CD14-positive monocyte (primary cell): Measurements from ENCODE around the gene ITPK1. TPM values are rescaled to one million over a fixed set of nuclear protein-coding genes. Genes with fewer than 3 reads are reported as not detected.

Experiments
- DNase-seq, 3 donors: peaks; one replicate each; pipeline ENCODE4 v3.0.0-alpha.2; 2011 to 2022
- H2AFZ ChIP-seq: 2 replicates; pipeline ENCODE4 v1.6.0; 2012; ENCODE audit warnings: mild to moderate bottlenecking, low read depth, low read length, inconsistent platforms; ENCODE audit not compliant: insufficient read depth, poor library complexity, severe bottlenecking
- H3K27ac ChIP-seq, 2 donors: 1 replicate in 1 of 2; 2 replicates in 1 of 2; pipeline ENCODE4 v1.5.1; 2012 to 2013; ENCODE audit warnings: low read length in 2 of 2, control low read depth in 1 of 2, inconsistent platforms in 1 of 2, low read depth in 1 of 2, mild to moderate bottlenecking in 1 of 2
- H3K27me3 ChIP-seq, 2 donors: one replicate each; pipeline versions ENCODE4 v1.6.0 to v1.6.1; 2011 to 2013; ENCODE audit warnings: low read length in 2 of 2; ENCODE audit not compliant: control insufficient read depth in 2 of 2, insufficient read depth in 2 of 2
- H3K36me3 ChIP-seq, 2 donors: replicated peaks in 1 of 2; 1 replicate in 1 of 2; 2 replicates in 1 of 2; pipeline versions ENCODE4 v1.5.1 to v1.6.1; 2012 to 2013; ENCODE audit warnings: low read length in 2 of 2, control low read depth in 1 of 2, inconsistent platforms in 1 of 2, mild to moderate bottlenecking in 1 of 2; ENCODE audit not compliant: insufficient read depth in 2 of 2, control insufficient read depth in 1 of 2
- H3K4me1 ChIP-seq, 2 donors: 1 replicate in 1 of 2; 2 replicates in 1 of 2; pipeline versions ENCODE4 v1.5.1 to v1.6.1; 2012 to 2013; ENCODE audit warnings: low read length in 2 of 2, control low read depth in 1 of 2, inconsistent platforms in 1 of 2, mild to moderate bottlenecking in 1 of 2, moderate library complexity in 1 of 2; ENCODE audit not compliant: insufficient read depth in 2 of 2, control insufficient read depth in 1 of 2
- H3K4me2 ChIP-seq: replicated peaks from 2 replicates; pipeline ENCODE3; 2012; ENCODE audit warnings: low read length, moderate library complexity, mild to moderate bottlenecking; ENCODE audit not compliant: poor library complexity, severe bottlenecking; ENCODE audit errors: extremely low read depth
- H3K4me3 ChIP-seq, 3 experiments: fragments of 200-600 bp in 1 of 3; sonication (generic) in 1 of 3; replicated peaks in 1 of 3; 1 replicate in 2 of 3; 2 replicates in 1 of 3; pipeline ENCODE4 v1.5.1; 2011 to 2013; ENCODE audit warnings: low read length in 3 of 3, mild to moderate bottlenecking in 3 of 3, control low read depth in 2 of 3, low read depth in 2 of 3, inconsistent platforms in 1 of 3, moderate library complexity in 1 of 3
- H3K79me2 ChIP-seq: 2 replicates; pipeline ENCODE4 v1.6.0; 2012; ENCODE audit warnings: mild to moderate bottlenecking, control low read depth, inconsistent platforms, low read length, moderate library complexity; ENCODE audit not compliant: insufficient read depth
- H3K9ac ChIP-seq: 2 replicates; pipeline ENCODE4 v1.6.0; 2017; ENCODE audit warnings: low read length, mild to moderate bottlenecking; ENCODE audit not compliant: insufficient read depth, poor library complexity, severe bottlenecking
- H3K9me3 ChIP-seq, 2 donors: replicated peaks in 1 of 2; 1 replicate in 1 of 2; 2 replicates in 1 of 2; pipeline versions ENCODE4 v1.5.1 to v1.6.1; 2012 to 2013; ENCODE audit warnings: low read length in 2 of 2, control low read depth in 1 of 2; ENCODE audit not compliant: control insufficient read depth in 1 of 2, insufficient read depth in 1 of 2
- H4K20me1 ChIP-seq: 2 replicates; pipeline ENCODE4 v1.6.0; 2012; ENCODE audit warnings: mild to moderate bottlenecking, low read length, control low read depth, moderate library complexity; ENCODE audit not compliant: insufficient read depth
- H3K27ac Mint-ChIP-seq, 7 donors: one replicate each; pipeline ENCODE4 v1.8.0; 2020; ENCODE audit warnings: mild to moderate bottlenecking in 7 of 7, mixed read lengths in 7 of 7, moderate library complexity in 6 of 7, inconsistent platforms in 2 of 7
- H3K27me3 Mint-ChIP-seq, 3 donors: one replicate each; pipeline ENCODE4 v1.8.0; 2021 to 2022; ENCODE audit warnings: low read depth in 3 of 3, mild to moderate bottlenecking in 3 of 3, mixed read lengths in 3 of 3, moderate library complexity in 3 of 3, inconsistent platforms in 1 of 3
- H3K36me3 Mint-ChIP-seq, 2 donors: one replicate each; pipeline ENCODE4 v1.8.0; 2020; ENCODE audit warnings: mixed read lengths in 2 of 2, inconsistent platforms in 1 of 2, mild to moderate bottlenecking in 1 of 2
- H3K4me1 Mint-ChIP-seq: one replicate; pipeline ENCODE4 v1.8.0; 2020; ENCODE audit warnings: mild to moderate bottlenecking, mixed read lengths
- H3K4me3 Mint-ChIP-seq, 2 donors: one replicate each; pipeline ENCODE4 v1.8.0; 2020; ENCODE audit warnings: mild to moderate bottlenecking in 2 of 2, mixed read lengths in 2 of 2, moderate library complexity in 1 of 2
- H3K9me3 Mint-ChIP-seq, 7 donors: one replicate each; pipeline ENCODE4 v1.8.0; 2020 to 2022; ENCODE audit warnings: mixed read lengths in 7 of 7, mild to moderate bottlenecking in 6 of 7, moderate library complexity in 6 of 7, inconsistent platforms in 2 of 7
- CTCF ChIP-seq: fragments of 200-600 bp; IDR thresholded peaks from one replicate; pipeline ENCODE4 v1.8.0; 2022; ENCODE audit warnings: antibody characterized with exemption, mild to moderate bottlenecking
- WGBS: methylation state at CpG from one replicate; pipeline ENCODE4 v1.1.5; 2013; ENCODE audit warnings: missing lambda C conversion rate; ENCODE audit not compliant: insufficient coverage; 5-methylcytosine and 5-hydroxymethylcytosine counted together
- intact Hi-C, 2 donors: fragments of 100-400 bp; cut with micrococcal nuclease; formaldehyde crosslinking; loops; one replicate each; pipeline versions ENCODE4 v1.15.0 to v1.15.1; 2023
- polyA plus RNA-seq, 3 donors: library from polyadenylated mRNA; depleted of rRNA in 1 of 3; unstranded in 2 of 3; stranded (reverse) in 1 of 3; fragments of 300-500 nt in 2 of 3; fragments of >200 nt in 1 of 3; fragmentation: Illumina TruSeq in 2 of 3; gene quantifications; 1 replicate in 2 of 3; 2 replicates in 1 of 3; pipeline ENCODE4 v1.2.3, GENCODE V29; 2012 to 2021

ITPK1 gene
- polyA plus RNA-seq, 3 donors, result 57.1 to 144 (median 63.0) TPM

- H3K36me3 Mint-ChIP-seq, result no peaks in the 10 kb centered on the region
- no peak overlapping the region for H2AFZ ChIP-seq
- no peak overlapping the region for H3K27ac Mint-ChIP-seq
Observed at GRCh38 chr14:93155667-93156066, 39.9 kb upstream of the ITPK1 start.

GRCh38 chr14:93153121-93153520, 37.4 kb upstream of the ITPK1 start:
- H3K4me1 Mint-ChIP-seq, result peaks cover 34% of the 10 kb centered on the region
- no peak overlapping the region for H3K4me3 ChIP-seq
- peaks cover 0 to 3% (median 0%) of the 10 kb centered on the region in 3 donors for H3K27me3 Mint-ChIP-seq
- no peaks in the 10 kb centered on the region for H3K27me3 ChIP-seq
- no peak overlapping the region for H3K4me3 Mint-ChIP-seq
- WGBS, result 3% methylated on average over 3 of the region's 7 CpGs
- no peaks in the 10 kb centered on the region for H3K9me3 Mint-ChIP-seq
- H3K36me3 ChIP-seq, result no peaks in the 10 kb centered on the region
- TF ChIP-seq CTCF, result no peak
- H3K27ac Mint-ChIP-seq, result peak overlapping the region in 3 of 7 donors; percentile 40 to 71 (median 71)
- no peaks in the 10 kb centered on the region for H3K79me2 ChIP-seq
- intact Hi-C loops, result loop anchor here in 1 of 2 donors (5.0 kb wide), 1 partner anchor 46 kb away; no protein-coding TSS in a partner anchor
- peaks cover 37 to 44% of the 10 kb centered on the region in 2 donors for H3K4me1 ChIP-seq
- no peak overlapping the region for H2AFZ ChIP-seq
- peak overlapping the region; percentile 0 for H3K4me2 ChIP-seq
- no peak overlapping the region for H3K9ac ChIP-seq
- H3K9me3 ChIP-seq, result no peaks in the 10 kb centered on the region
- H3K36me3 Mint-ChIP-seq, result no peaks in the 10 kb centered on the region
- H4K20me1 ChIP-seq, result no peaks in the 10 kb centered on the region
- DNase-seq, result peak; percentile 36 to 48 (median 40)
- peak overlapping the region in 1 of 2 donors; percentile 37 for H3K27ac ChIP-seq

More at GRCh38 chr14:93155667-93156066, 39.9 kb upstream of the ITPK1 start:
- H3K4me3 Mint-ChIP-seq, result no peak overlapping the region
- H4K20me1 ChIP-seq, result no peaks in the 10 kb centered on the region
- H3K4me3 ChIP-seq, result no peak overlapping the region
- intact Hi-C loops, result no loop called here
- H3K9me3 Mint-ChIP-seq, result no peaks in the 10 kb centered on the region
- no peaks in the 10 kb centered on the region for H3K79me2 ChIP-seq
- H3K4me1 Mint-ChIP-seq, result peaks cover 26% of the 10 kb centered on the region
- no peak overlapping the region for H3K4me2 ChIP-seq
- H3K9me3 ChIP-seq, result no peaks in the 10 kb centered on the region
- no peak overlapping the region for H3K27ac ChIP-seq
- WGBS, result no CpG with 5 or more reads among the region's 2 CpGs
- TF ChIP-seq CTCF, result no peak
- peaks cover 26 to 31% of the 10 kb centered on the region in 2 donors for H3K4me1 ChIP-seq
- H3K9ac ChIP-seq, result no peak overlapping the region
- H3K36me3 ChIP-seq, result no peaks in the 10 kb centered on the region
- peaks cover 0 to 3% (median 0%) of the 10 kb centered on the region in 3 donors for H3K27me3 Mint-ChIP-seq
- DNase-seq, result no peak
- H3K27me3 ChIP-seq, result no peaks in the 10 kb centered on the region
